ENCODE results near the gene PKP1.

The PKP1 gene

DNA sequence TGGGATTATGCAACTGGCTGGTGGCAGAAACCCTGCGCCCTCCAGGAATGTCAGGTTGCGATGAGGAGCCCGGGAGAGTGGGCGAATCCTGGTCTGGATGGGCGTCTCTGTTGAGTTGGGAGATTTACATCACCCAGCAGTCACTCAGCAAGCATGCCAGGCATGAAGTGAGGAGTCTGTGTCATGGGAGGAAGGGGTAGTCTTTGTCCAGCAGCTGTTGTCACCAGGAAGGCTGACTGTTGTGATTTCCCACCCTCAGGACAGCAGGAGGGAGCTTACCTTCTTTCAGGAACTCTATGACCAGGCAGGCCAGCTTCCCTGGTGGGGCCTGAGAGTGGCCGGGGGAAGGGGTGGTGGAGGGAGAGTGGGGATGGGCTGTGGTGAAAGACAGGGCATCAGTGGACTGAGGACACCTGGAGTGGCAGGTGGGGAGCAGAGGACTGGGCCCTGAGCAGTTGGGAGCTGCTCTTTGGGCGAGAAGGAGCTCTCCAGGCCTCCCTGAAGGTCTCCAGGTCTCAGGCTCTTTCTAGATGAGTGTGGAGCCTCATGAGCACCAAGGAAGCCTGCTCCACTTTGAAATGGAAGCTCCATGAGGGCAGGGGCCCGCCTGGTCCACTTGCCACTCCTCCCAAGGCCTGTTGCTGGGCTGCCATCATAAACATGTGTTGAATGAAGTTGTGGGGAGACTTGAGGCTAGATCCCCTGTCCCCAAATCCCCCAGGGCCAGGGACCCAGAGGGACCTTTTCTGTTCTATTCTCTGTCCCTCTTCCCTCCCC is 21.3 kb upstream of the PKP1 start:
- no peak for FAIRE-seq

DNA sequence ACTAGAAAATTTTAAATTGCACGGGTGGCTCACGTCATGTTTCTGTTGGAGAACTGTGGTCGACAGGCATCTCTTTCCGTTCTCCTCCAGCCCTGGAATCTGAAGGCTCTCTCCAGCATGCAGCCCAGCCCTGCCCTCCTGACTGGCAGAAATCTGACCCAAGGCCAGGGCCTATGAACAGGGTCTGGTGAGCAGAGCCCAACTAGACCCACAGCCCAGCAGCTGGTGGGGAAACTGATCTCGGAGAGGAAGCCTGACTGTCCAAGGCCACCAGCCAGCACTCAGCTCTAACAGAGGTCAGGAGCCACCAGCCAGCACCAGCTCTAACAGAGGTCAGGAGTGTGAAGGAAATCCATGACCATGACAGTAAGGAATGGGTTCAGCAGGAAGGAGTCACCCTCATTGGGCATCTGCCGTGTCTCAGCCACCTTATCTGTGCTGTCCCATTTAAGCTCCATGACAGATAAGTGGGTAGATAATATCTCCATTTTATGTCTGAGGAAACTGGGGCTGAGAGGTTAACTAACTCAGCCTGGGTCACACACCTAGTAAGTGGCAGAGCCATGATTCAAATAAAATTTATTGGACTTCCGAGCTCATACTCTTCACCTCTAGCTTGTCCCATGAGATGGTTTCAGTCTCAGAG is 20.2 kb upstream of the PKP1 start:
- no peak for FAIRE-seq

DNA sequence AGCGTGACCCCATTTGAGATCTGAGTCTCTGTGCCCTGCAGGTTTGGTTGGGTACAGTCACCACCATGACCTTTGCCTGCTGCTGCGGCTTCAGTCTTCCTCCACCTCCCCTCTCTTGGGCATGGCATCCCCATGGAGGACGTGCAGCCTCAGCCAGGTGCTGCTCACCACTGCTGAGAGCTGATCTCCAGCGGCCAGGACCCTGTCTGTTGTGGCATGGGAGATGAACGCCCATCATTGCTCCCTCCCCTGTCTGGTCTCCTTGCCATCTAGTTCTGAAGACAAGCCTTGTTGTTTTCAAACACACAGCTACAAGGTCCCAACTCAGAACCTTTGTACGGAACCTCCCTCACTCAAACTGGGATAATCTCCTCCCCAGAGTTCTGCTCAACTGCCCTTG is 19.2 kb upstream of the PKP1 start:
- no peak for FAIRE-seq

DNA sequence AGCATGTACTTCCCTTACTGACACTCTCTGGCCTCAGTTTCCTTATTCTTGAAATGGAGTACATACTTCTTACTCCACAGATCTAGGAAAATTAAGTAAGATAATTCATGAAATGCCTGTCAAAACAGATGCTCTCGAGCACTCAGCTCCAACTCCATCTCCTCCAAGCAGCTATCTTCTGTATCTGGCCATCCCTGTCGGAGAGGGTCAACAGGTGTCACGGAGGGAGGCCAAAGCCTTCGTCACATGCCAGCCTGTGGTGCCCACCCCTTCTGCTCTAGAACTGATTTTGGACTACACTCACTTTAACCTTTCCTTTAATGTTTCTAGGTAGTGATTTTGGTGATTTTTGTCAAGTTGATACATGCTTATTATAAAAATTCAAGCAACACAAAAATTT is 18.8 kb upstream of the PKP1 start:
- FAIRE-seq, result no peak

DNA sequence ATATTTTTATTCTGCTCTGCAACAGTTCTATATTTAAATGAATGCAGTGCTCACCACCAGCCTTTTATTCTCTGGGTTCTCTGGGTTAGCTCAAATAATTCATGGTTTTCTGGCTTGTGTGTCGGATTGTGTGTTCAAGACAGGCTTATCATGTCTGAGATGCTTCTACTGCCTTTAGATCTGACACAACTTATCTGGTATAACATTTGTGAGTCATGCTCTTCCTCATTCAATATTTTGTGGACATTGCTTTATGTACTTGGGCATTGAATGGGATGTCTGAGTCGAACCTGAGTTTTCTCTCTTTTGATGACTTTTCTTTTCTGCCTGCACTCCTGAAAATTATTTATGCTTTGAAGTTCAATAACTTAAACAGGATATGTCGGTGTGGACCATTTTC is 17.6 kb upstream of the PKP1 start:
- FAIRE-seq, result no peak

DNA sequence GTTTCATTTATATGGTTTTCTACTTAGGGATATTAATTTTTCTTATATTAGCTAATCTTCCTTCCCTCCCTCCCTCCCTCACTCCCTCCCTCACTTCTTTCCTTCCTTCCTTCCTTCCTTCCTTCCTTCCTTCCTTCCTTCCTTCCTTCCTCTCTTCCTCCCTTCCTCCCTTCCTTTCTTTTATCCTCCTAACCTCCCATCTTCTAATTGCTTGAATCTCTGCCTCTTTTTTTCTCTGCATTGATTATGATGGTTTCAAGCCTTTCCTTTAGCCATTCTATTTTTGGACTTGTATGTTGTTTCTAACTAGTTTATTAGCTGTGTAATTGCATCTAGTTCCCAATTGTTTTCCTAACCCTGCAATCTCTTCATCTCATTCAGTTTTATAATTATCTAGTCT is 17.0 kb upstream of the PKP1 start:
- FAIRE-seq, result no peak

DNA sequence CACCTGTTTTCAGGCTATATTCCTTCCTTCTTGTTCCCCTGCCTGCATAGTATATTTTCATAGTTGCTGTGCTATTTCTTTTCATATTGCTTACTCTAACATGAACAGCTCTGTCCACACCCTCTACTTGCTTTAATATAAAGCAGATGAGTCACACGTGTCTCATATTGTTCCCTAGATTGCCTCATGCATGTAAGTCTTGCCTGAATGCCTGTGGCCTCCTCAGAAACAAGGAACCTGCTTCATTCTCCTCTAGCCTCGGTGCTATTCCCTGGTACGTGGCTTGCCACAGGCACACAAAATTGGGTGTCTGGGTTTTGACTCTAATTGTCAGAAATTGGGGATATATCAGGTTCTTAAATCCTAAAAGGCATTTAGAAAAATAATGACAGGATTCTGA is 16.5 kb upstream of the PKP1 start:
- no peak for FAIRE-seq

DNA sequence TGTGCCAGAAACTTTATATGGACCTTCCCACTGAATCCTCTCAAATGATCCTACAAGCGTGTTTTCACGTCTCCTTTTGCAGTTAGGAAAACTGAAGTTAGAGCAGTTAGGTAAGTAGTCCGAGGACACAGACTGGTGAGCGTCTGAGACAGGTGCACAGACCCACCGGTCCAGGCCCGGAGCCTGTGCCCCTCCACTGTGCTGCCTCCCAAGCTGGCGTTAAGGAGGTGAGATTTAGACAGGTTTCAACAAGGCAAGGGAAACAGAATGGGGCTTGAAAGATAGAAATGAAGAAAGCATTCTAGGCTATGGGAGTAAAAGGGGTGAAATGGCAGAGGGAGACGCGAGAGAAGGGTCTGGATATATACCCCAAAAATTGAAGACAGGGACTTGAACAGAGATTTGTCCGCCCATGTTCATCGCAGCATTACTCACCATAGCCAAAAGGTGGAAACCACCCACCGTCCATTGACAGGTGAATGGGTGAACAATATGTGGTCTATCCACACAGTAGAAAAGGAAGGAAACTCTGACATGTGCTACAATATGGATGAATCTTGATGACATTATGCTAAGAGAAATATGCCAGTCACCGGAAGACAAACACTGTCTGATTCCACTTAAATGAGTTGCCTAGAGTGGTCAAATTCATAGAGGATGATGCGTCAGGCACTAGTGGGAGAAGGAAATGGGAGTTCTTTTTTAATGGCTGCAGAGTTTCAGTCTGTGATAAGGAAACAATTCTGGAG is 15.7 kb upstream of the PKP1 start:
- FAIRE-seq, result no peak

DNA sequence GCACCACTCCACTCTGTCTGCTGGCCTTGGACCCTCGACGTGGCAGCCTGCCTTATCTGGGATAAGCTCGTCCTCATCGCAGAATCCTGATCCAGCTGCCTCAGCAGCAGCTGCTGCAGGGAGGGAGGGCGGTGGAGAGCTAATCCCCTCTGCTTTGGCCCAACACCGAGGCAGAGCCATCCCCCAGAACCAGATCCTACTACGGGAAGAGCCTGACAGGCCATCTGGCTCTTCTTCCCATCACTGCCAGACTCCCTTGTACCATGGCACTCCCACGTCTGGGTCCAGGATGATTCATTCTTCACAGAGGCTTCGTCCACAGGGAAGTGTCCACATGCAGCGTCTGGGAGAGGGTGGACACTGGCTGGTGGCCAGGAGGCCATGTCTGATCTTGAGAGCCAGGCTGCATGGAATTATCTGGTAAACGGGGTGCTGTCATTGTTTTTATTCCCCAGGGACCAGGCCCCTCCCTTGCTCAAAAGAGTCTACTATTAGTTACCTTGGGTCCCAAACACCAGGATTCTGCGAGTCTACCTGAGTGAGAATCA is 14.6 kb upstream of the PKP1 start:
- no peak for FAIRE-seq

DNA sequence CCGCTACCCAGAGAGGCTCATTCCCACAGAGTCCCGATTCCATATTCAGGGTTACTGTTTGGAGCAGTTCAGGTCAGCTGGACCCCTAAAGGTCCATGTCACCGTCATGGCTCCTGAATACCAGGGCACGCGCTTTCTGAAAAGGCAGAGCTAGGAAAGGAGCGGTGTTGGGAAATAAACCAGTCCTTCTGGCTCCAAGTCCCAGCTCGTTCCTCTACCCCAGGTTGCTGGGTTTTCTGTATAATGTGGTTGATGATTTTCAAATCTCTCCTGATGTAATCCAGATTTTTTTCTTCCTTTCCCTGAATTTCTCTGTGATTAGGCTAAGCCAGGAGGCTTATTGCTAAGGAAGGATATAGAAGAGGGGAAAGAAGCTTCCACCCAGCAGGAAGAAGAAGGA is 14.0 kb upstream of the PKP1 start:
- FAIRE-seq, result no peak

DNA sequence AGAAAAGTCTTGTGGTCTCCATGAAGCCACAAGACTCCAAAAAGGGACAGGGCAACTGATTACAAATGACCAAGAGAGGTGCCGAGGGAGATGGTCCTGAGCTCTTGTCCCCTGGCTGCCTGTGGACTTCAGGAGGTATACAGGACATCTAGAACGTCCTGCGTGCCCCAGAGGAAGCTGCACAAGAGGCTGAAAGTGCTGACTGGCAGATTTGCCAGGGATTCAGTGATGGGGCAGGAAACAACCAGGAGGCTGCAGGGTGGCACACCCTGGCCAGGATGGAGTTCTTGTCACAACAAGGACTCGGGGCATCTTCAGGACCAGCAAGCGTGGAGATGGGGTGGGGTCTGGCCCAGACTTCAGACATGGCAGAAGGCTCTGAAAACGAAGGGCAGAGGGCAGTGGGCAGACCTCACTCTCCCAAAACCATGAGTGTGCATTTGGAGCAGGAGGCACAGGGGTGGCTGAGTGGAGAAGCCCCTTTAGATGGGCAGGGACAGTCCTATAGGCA is 13.4 kb upstream of the PKP1 start:
- no peak for FAIRE-seq

DNA sequence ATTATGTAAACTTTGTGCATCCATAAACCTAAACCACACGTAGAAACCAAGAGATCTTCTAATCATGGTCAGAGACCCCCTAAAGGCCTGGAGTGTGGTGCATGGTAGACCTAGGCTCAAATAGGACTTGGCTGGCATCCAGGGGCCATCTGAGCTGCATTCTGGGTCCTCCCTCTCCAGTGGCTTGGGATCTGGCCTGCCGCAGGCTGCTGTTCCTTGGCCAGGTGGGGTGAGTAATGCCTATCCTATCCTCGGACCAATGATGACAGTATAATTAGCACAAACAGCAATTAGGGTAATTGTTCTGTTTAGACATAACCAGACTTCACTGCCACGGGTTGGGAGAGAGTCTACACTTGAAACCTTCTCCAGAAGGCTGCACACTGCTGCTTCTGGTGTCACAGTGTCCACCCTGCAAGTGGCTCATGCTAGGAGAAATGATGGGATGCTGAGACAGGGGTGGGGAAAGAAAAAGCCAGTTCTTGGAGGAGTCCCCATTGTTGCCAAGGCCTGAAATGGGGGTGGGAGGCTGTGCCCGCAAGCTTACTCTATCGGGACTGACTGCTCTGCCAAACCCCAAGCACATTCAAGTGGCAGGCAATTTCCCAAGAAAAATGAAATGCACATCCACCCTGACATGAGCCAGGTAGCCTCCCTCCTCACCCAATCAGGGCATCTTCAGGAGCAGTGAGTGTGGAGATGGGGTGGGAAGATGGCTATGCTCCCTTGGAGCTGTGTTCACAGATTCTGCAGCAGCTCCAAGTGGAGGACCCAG is 12.5 kb upstream of the PKP1 start:
- FAIRE-seq, result no peak

DNA sequence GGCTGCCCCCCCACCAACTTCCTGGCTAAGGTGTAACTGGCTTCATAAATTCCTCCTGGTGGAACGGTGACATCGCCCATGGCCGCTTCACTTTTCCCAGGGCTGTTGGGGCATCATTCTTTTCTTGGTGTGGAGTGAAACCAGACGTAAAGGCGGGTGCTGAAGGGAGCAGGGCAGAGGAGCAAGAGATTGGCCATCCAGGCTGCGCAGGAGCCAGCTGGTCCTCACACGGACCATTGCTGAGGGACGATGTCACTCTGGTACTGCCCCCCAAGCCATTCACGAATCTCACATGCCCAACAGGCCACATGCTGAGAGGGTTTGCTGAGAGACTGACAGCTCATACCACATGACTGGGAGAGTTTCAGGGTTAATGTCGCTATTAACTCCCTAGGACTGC is 10.5 kb upstream of the PKP1 start:
- no peak for FAIRE-seq

DNA sequence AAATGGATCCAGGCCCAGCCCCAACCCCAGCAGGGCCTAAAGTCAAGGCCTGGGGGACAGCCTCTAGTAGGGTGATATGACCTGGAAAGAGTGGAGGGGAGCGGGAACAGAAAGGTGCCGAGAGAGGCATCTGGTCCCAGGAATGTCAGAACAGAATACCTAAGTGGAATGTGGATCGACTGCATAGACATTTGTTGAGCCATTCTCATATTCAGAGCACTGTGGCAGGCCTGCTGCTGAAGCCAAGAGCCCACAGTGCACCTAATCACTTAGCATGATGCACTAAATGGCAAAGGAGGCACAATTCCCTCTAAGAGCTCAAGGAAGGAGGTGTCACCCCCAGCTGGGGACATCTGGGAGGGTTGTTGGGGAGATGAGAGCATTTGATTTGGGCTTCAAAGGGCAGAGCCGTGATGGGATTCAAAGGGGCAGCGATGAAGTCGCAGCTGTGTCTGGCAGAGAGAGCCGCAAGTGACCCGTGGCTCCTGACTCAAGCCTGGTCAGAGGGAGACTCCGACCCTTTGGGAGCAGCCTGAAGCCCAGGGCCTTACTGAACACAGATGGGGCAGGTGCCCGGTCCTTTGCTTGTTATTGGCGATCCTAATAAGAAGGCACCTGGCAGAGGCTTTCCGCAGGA is 8.6 kb upstream of the PKP1 start:
- FAIRE-seq, result no peak

DNA sequence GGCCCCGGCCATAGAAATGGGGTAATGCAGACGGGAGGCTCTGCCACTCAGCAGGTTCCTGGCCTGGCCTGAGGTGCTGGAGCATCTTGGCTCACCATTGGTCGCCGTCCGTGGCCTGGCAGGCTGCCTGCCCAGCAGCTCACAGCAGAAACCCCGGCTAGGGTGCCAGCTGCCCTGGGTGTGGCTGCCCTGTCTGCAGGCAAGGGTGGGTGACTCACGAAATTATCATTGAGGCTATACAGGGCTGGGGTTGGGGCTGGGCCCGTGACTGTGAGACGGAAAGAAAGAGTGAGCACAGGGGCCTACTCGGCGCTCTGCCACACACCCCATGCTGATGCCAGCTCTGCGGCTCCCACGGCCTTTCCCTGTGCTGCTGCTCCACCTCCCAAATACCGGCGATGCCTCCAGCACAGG is 8.0 kb upstream of the PKP1 start:
- no peak for FAIRE-seq

DNA sequence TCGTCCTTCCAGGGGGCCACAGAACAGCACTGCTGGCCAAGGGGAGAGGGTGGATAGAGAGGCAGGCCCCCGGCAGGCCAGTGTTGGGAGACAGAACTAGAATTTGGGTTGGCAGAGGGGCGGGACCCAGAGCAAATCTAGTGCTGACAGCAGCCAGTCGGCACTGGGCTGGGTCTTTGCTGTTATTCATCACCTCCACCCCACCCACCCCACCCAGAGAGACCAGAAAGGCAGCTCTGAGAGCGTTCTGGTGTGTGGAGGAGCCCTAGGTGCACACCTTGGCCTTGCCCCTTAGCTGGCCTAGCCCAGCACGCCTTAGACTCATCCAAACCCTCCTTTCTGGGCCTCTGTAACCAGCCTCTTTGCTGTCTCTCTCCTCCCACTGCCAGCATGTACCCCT is 6.4 kb upstream of the PKP1 start:
- FAIRE-seq, result no peak

DNA sequence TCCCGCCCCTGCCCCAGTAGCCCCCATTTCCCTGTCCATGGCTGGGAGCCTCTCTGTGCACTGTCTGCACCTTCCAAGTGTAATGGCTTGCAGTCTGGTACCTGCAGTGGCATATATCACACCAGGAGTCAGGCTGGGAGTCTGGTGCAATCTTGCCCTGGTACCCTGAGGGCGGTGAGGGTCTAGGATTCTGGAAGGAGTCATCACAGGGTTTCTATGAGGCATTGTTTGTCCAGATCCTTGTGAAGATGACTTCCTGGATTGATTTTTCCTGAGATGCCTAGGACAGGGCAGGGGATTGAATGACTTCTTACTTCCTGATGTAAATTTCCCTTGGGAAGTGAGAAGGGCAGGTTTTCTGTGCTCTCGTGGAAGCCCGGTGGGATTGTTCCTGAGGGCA is 5.9 kb upstream of the PKP1 start:
- no peak for FAIRE-seq

DNA sequence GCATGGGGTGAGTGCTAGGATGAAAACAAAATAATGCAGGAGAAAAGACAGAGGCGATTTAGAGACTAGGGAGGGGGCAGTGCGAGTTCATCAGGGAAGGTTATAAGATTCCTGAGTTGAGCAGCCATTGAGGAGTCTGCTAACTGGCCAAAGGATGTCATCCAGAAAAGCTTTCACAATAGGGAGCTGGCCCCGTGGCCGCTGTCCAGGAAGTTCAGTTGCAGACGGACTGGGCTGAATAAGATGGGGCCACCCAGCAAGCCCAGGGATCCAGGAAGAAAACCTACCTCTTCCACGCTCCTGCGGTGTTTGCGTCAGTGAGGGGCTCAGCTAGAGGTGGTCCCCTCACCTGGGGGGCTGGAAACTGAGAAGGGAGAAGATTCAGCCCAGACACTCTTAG is 4.0 kb upstream of the PKP1 start:
- no peak for FAIRE-seq

DNA sequence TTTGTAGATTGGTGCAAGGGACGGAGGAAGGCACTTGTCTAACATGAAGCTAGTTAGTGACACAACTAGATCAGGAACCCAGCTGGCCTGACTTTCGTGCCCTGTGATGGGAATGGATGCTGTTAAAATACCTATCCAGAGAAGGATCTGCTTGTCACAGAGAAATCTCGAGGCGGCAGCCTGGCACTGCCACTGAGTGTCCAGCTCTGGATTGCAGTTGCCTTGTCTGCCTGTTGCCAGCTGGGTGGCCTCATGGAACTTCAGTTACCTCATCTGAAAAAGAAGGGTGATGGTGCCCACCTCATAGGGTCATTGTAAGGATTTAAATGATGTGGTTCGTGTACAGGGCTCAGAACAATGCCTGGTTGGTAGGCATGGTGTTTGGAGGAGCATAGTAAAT is 2.4 kb upstream of the PKP1 start:
- no peak for FAIRE-seq

DNA sequence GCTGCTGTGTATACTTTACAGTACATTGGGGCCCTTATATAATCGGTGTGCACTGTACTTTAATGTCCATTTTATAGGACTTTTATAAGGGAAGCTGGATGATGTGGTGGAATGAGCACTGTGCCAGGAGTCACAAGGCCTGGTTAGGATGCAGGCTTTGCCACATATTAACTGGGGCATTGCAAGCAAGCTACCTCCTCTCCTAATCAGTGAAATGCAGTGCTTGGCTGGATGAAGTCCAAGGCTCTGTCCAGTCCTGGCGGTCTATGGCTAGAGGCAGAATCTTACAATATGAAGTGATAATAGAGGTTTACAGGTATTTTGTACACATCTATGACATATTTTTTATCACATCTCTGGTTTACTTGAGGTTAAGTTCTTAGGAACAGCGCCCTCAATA is 1.7 kb upstream of the PKP1 start:
- FAIRE-seq, result no peak

DNA sequence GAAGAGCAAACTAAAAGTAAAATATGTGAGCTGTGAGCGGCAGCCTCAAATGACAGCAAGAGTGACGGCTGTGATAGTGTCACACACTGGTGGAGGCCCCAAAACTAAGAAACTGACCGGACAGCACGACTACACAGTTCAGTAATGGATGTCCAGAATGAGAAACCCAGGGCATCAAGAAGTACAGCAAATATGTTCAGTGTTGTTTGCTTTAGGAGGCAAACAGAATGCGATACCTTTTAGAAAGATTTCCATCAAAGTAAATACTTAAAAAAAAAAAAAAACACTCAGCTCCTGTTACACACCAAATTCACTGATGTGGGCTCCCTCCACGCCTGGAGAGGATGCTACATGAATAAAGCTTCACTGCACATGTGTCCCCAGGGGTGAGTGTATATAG is 1.1 kb upstream of the PKP1 start:
- FAIRE-seq, result no peak

DNA sequence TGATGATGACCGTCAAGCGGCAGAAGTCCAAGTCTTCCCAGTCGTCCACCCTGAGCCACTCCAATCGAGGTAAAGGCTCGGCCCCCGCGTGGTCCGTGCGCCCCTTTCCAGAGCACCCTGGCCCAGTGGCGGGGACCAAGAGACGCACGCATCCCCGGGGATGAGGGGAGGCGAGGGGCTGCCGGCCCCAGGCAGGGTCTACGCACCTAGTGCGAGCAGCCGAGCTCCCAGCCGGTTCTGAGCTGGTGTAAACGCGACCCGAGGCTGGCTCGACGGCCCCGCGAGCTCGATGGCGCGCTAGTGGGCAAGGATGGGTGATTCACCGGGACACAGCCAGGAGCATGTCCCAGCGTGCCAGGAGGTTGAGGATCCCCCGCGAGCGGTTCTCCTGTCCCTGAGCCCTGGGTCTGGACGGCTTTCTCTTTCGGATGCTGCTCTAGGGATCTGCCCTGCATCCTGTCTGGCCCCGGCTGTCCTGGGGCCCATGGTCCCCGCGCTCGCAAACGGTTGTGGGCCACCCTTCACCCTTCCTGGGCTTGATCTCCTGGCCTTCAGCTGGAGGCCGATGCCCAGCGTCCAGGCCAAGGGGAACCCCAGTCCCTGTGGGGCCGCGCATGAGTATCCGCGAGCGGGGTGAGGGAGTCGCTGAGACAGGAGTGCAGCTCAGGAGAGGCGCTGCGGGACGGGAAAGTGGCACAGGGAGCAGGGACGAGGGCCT is 689 bp downstream of the PKP1 start:
- FAIRE-seq, result no peak

All from colon (tissue), 2 donors.